Lung (tissue), 12 donors: Measurements from ENCODE around the gene TRMT44. TPM values are rescaled to one million over a fixed set of nuclear protein-coding genes. Genes with fewer than 3 reads are reported as not detected.
A peak's percentile ranks its signal among the peaks of the same experiment; 100 is the strongest.
"Not testable (repeated sequence)": the region's sequence is repeated elsewhere in the genome, so short reads cannot be mapped to it uniquely, and the experiment has no call there.

ENCODE experiments used
- ATAC-seq: fragments of 200-7000 bp; cut with Tn5 transposase; one replicate; pipeline ENCODE4 v1.9.1; 2020; ENCODE audit warnings: moderate number of reproducible peaks; ENCODE audit not compliant: insufficient read depth, low FRiP score
- DNase-seq, 3 donors: peaks; one replicate each; pipeline ENCODE4 v3.0.0-alpha.2; 2013 to 2017
- H3K27ac ChIP-seq, 2 donors: one replicate each; pipeline ENCODE4 v1.5.1; 2013; ENCODE audit warnings: mild to moderate bottlenecking in 2 of 2, moderate library complexity in 2 of 2, control low read depth in 1 of 2, inconsistent platforms in 1 of 2, low read depth in 1 of 2, low read length in 1 of 2
- H3K27me3 ChIP-seq, 3 donors: one replicate each; pipeline ENCODE4 v1.5.1; 2013; ENCODE audit warnings: low read length in 2 of 3; ENCODE audit not compliant: control insufficient read depth in 3 of 3, insufficient read depth in 3 of 3
- H3K36me3 ChIP-seq, 4 donors: one replicate each; pipeline ENCODE4 v1.5.1; 2013; ENCODE audit warnings: low read length in 4 of 4, mild to moderate bottlenecking in 1 of 4, moderate library complexity in 1 of 4; ENCODE audit not compliant: control insufficient read depth in 4 of 4, insufficient read depth in 4 of 4
- H3K4me1 ChIP-seq, 5 donors: one replicate each; pipeline ENCODE4 v1.5.1; 2013; ENCODE audit warnings: low read length in 5 of 5, mild to moderate bottlenecking in 2 of 5, moderate library complexity in 1 of 5; ENCODE audit not compliant: control insufficient read depth in 5 of 5, insufficient read depth in 5 of 5
- H3K4me3 ChIP-seq: one replicate; pipeline ENCODE4 v1.5.1; 2013; ENCODE audit warnings: mild to moderate bottlenecking, control low read depth, moderate library complexity
- H3K9ac ChIP-seq, 2 donors: one replicate each; pipeline ENCODE4 v1.5.1; 2013; ENCODE audit warnings: low read length in 2 of 2, control low read depth in 1 of 2; ENCODE audit not compliant: insufficient read depth in 1 of 2
- H3K9me3 ChIP-seq, 4 donors: one replicate each; pipeline ENCODE4 v1.5.1; 2013; ENCODE audit warnings: low read length in 3 of 4, mild to moderate bottlenecking in 1 of 4, moderate library complexity in 1 of 4; ENCODE audit not compliant: control insufficient read depth in 4 of 4, insufficient read depth in 3 of 4
- CTCF ChIP-seq: IDR thresholded peaks from 2 replicates; pipeline ENCODE4 v1.5.1; 2012; ENCODE audit warnings: mild to moderate bottlenecking; ENCODE audit errors: control extremely low read depth, extremely low read depth
- WGBS, 2 donors: extraction: QIAGEN DNeasy Blood & Tissue Kit; methylation state at CpG; one replicate each; pipeline ENCODE4 v1.1.7; 2013; 5-methylcytosine and 5-hydroxymethylcytosine counted together
- polyA plus RNA-seq, 2 donors: library from polyadenylated mRNA; stranded (reverse); fragments of 200-250 nt; gene quantifications; one replicate each; pipeline ENCODE4 v1.2.1, GENCODE V29; 2013
- total RNA-seq, 2 donors: library from RNA; depleted of rRNA in 1 of 2; stranded (reverse); fragments of >200 nt in 1 of 2; gene quantifications; one replicate each; pipeline ENCODE4 v1.2.1, GENCODE V29; 2014 to 2021
- donor health status: control.
- donor health status: control.
- donor health status: Bipolar disorder and iron deficiency.
- donor health status: healthy.
- donor health status: DM: yes; HTN: yes; CAD: no.

Gene TRMT44
- total and polyA plus RNA-seq, 4 donors: 7.3 to 24.8 (median 15.0) TPM

- 56 to 78% methylated on average over 11 of the region's 11 CpGs for WGBS, 2 donors
- H3K27me3 ChIP-seq: no peaks in the 10 kb centered on the region
- no peak overlapping the region for H3K9ac ChIP-seq
- no peak overlapping the region for H3K4me3 ChIP-seq
- ATAC-seq (no peak), DNase-seq (no peak)
- H3K36me3 ChIP-seq: peaks cover 9 to 23% (median 17%) of the 10 kb centered on the region in 4 donors
- no peaks in the 10 kb centered on the region for H3K9me3 ChIP-seq
- no peak overlapping the region for H3K27ac ChIP-seq
- TF ChIP-seq CTCF: no peak
- H3K4me1 ChIP-seq: peaks cover 0 to 7% (median 0%) of the 10 kb centered on the region in 5 donors
Observed at GRCh38 chr4:8417071-8417614, 23.4 kb upstream of the TRMT44 start.

GRCh38 chr4:8419222-8420041, 21.1 kb upstream of the TRMT44 start:
- no peak overlapping the region for H3K4me3 ChIP-seq
- peaks cover 8 to 14% (median 11%) of the 10 kb centered on the region in 4 donors for H3K36me3 ChIP-seq
- H3K27me3 ChIP-seq: no peaks in the 10 kb centered on the region
- ATAC-seq (no peak), DNase-seq (no peak)
- H3K9ac ChIP-seq: no peak overlapping the region
- no peak for TF ChIP-seq CTCF
- H3K9me3 ChIP-seq: no peaks in the 10 kb centered on the region
- peaks cover 0 to 7% (median 0%) of the 10 kb centered on the region in 5 donors for H3K4me1 ChIP-seq
- H3K27ac ChIP-seq: peak overlapping the region; percentile 57 to 69
- WGBS, 2 donors: 54 to 58% methylated on average over 12 of the region's 12 CpGs

- H3K27ac ChIP-seq: peak overlapping the region in 1 of 2 donors; percentile 69
- H3K9ac ChIP-seq, H3K9me3 ChIP-seq, H3K27me3 ChIP-seq, H3K36me3 ChIP-seq, ATAC-seq, H3K4me1 ChIP-seq, DNase-seq, H3K4me3 ChIP-seq: not testable (repeated sequence)
Observed at GRCh38 chr4:8420151-8420550, 20.4 kb upstream of the TRMT44 start.

GRCh38 chr4:8422327-8422726, 18.2 kb upstream of the TRMT44 start:
- 73% methylated on average over 4 of the region's 4 CpGs for WGBS, 2 donors
- no peak overlapping the region for H3K4me3 ChIP-seq
- H3K4me1 ChIP-seq: peaks cover 0 to 11% (median 4%) of the 10 kb centered on the region in 5 donors
- no peaks in the 10 kb centered on the region for H3K9me3 ChIP-seq
- ATAC-seq (no peak), DNase-seq (peak in 1 of 3 donors; percentile 40)
- peak overlapping the region in 1 of 2 donors; percentile 1 for H3K27ac ChIP-seq
- TF ChIP-seq CTCF: no peak
- H3K36me3 ChIP-seq: peaks cover 0 to 2% (median 0%) of the 10 kb centered on the region in 4 donors
- no peaks in the 10 kb centered on the region for H3K27me3 ChIP-seq
- H3K9ac ChIP-seq: no peak overlapping the region
